ENCODE results near the gene MYBPHL. TPM values are rescaled to one million over a fixed set of nuclear protein-coding genes. Genes with fewer than 3 reads are reported as not detected.

Gene MYBPHL
- total RNA-seq, 1 experiment from 2014 or later: not detected

DNA sequence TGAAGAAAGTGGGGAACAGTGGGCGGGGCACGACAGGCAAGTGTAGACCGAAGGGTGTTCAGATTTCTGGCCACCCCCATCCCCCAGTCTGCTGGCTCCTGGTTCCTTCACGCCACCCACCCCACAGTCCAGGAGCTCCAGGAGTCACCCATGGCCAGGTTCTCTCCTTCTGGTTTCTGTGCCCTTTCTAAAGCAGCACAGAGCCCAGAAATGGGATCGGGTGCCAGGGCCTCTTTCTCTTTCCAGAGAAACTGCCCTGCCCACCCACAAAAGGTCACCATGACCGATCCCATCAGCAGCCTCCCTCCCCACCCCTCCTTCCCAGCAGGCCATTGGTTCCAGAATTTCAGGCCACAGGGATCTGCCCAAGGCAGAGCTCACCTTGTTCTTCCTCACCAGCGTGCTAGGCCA lies 60.7 kb downstream of the MYBPHL start:
- Histone ChIP-seq H3K36me3 (peaks cover 2% of the 10 kb centered on the region; the same call in 1 of the 2 replicates), H3K27ac (no peak overlapping the region), H3K4me1 (replicated peaks) (peaks cover 14% of the 10 kb centered on the region), H3K4me3 (no peak overlapping the region), H3K9me3 (replicated peaks) (no peaks in the 10 kb centered on the region; the same call in 1 of the 2 replicates), H3K27me3 (replicated peaks) (peaks cover 14% of the 10 kb centered on the region)
- no peak for DNase-seq (ENCODE audit: low read depth in 1 of 2, low spot score in 2 of 2)

- H3K4me1 ChIP-seq (replicated peaks): peaks cover 3% of the 10 kb centered on the region
- H3K9me3 ChIP-seq (replicated peaks): no peaks in the 10 kb centered on the region
- H3K27me3 ChIP-seq (replicated peaks): peaks cover under 1% of the 10 kb centered on the region; the same call in 1 of the 2 replicates
- DNase-seq (ENCODE audit: low read depth in 1 of 2, low spot score in 2 of 2): no peak
- H3K27ac ChIP-seq: no peak overlapping the region
- H3K36me3 ChIP-seq: peaks cover 11% of the 10 kb centered on the region
- H3K4me3 ChIP-seq: no peak overlapping the region
Measured at GRCh38 chr1:109243860-109244552, 62.8 kb downstream of the MYBPHL start.

- Histone ChIP-seq H3K27me3 (replicated peaks) (no peaks in the 10 kb centered on the region), H3K36me3 (peaks cover 19% of the 10 kb centered on the region), H3K4me1 (replicated peaks) (no peaks in the 10 kb centered on the region), H3K9me3 (replicated peaks) (no peaks in the 10 kb centered on the region), H3K4me3 (no peak overlapping the region), H3K27ac (no peak overlapping the region)
- no peak for DNase-seq (ENCODE audit: low read depth in 1 of 2, low spot score in 2 of 2)
Measured at GRCh38 chr1:109243221-109243620, 63.6 kb downstream of the MYBPHL start.

DNA sequence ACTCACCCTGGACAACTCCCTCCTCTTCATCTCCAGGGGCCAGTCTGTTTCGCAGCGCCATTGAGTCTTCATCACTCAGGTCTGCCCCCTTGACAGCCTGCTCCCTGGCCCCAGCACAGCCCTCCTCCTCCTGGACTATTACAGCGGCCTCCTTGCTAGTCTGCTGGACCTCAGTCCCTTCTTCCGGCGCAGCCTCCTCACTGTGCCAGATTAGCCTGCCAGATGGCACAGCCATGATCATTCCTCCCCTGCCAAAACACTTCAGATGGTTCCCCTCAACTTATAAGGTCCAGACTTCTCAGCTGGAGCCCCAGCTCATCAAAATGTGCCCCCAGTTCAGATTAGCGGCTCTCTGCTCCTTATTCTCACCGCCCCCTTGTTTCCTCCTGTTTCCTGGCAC lies 64.4 kb downstream of the MYBPHL start:
- no peak for DNase-seq (ENCODE audit: low read depth in 1 of 2, low spot score in 2 of 2)
- Histone ChIP-seq H3K27me3 (replicated peaks) (no peaks in the 10 kb centered on the region), H3K36me3 (peaks cover 27% of the 10 kb centered on the region), H3K4me1 (replicated peaks) (no peaks in the 10 kb centered on the region), H3K4me3 (no peak overlapping the region), H3K27ac (no peak overlapping the region), H3K9me3 (replicated peaks) (no peaks in the 10 kb centered on the region)

Other genes with a start within 250 kb of the MYBPHL start
- gene TAF13, start 231.0 kb downstream of the MYBPHL start, total RNA-seq (2014; rRNA removed; shearing (Covaris generic)): 96.5 and 137 TPM in 2 replicates
- gene TMEM167B, start 216.2 kb downstream of the MYBPHL start, total RNA-seq (2014; rRNA removed; shearing (Covaris generic)): 18.7 and 36.3 TPM in 2 replicates
- gene ELAPOR1, start 192.9 kb downstream of the MYBPHL start, total RNA-seq (2014; rRNA removed; shearing (Covaris generic)): 0.63 and 1.2 TPM in 2 replicates
- 252 and 264 TPM in 2 replicates for gene SARS1, start 93.1 kb downstream of the MYBPHL start, total RNA-seq (2014; rRNA removed; shearing (Covaris generic))
- gene CELSR2, start 57.5 kb downstream of the MYBPHL start, total RNA-seq (2014; rRNA removed; shearing (Covaris generic)): 0.11 TPM in 1 of 2 replicates, not detected in the other
- gene PSRC1, start 23.9 kb downstream of the MYBPHL start, total RNA-seq (2014; rRNA removed; shearing (Covaris generic)): 94.1 and 137 TPM in 2 replicates
- gene SORT1, start 90.9 kb upstream of the MYBPHL start, total RNA-seq (2014; rRNA removed; shearing (Covaris generic)): 7.7 and 11.2 TPM in 2 replicates
- 104 and 107 TPM in 2 replicates for gene PSMA5, start 119.4 kb upstream of the MYBPHL start, total RNA-seq (2014; rRNA removed; shearing (Covaris generic))
- gene SYPL2, start 159.5 kb upstream of the MYBPHL start, total RNA-seq (2014; rRNA removed; shearing (Covaris generic)): 0.11 TPM in 1 of 2 replicates, not detected in the other
- gene ATXN7L2, start 176.9 kb upstream of the MYBPHL start, total RNA-seq (2014; rRNA removed; shearing (Covaris generic)): 4.1 and 5.7 TPM in 2 replicates
- gene CYB561D1, start 187.1 kb upstream of the MYBPHL start, total RNA-seq (2014; rRNA removed; shearing (Covaris generic)): 3.5 and 5.5 TPM in 2 replicates
- 0.41 and 0.55 TPM in 2 replicates for gene AMIGO1, start 202.7 kb upstream of the MYBPHL start, total RNA-seq (2014; rRNA removed; shearing (Covaris generic))
- 0.34 TPM in 1 of 2 replicates, not detected in the other for gene GPR61, start 232.9 kb upstream of the MYBPHL start, total RNA-seq (2014; rRNA removed; shearing (Covaris generic))
- 13.1 and 17.9 TPM in 2 replicates for gene GNAI3, start 241.6 kb upstream of the MYBPHL start, total RNA-seq (2014; rRNA removed; shearing (Covaris generic))

Data from SJSA1 (cell line).